IPS DF 6.9 (cell line): ENCODE data around the gene CDH24.
A peak's percentile ranks its signal among the peaks of the same experiment; 100 is the strongest.

Experiments used
- DNase-seq: peaks from one replicate; pipeline ENCODE4 v3.0.0-alpha.2; 2013; ENCODE audit warnings: low read depth, low spot score
- H3K27ac ChIP-seq: one replicate; pipeline ENCODE4 v1.5.1; 2013; ENCODE audit warnings: low read length, control low read depth
- H3K27me3 ChIP-seq: 2 replicates; pipeline ENCODE4 v1.6.1; 2013; ENCODE audit warnings: mild to moderate bottlenecking, low read length; ENCODE audit not compliant: control insufficient read depth, insufficient read depth
- H3K36me3 ChIP-seq: 2 replicates; pipeline ENCODE4 v1.6.1; 2013; ENCODE audit warnings: low read length; ENCODE audit not compliant: control insufficient read depth, insufficient read depth
- H3K4me1 ChIP-seq: 2 replicates; pipeline ENCODE4 v1.6.1; 2013; ENCODE audit warnings: low read length; ENCODE audit not compliant: control insufficient read depth, insufficient read depth
- H3K4me3 ChIP-seq: 2 replicates; pipeline ENCODE4 v1.5.1; 2013; ENCODE audit warnings: mild to moderate bottlenecking, low read length
- H3K9me3 ChIP-seq: 2 replicates; pipeline ENCODE4 v1.6.1; 2013; ENCODE audit warnings: low read length, inconsistent platforms; ENCODE audit not compliant: control insufficient read depth, insufficient read depth
- WGBS: extraction: QIAGEN DNeasy Blood & Tissue Kit; methylation state at CpG from one replicate; pipeline ENCODE4 v1.1.7; 2013; ENCODE audit warnings: mixed read lengths, missing lambda C conversion rate; ENCODE audit not compliant: insufficient read length, insufficient coverage; 5-methylcytosine and 5-hydroxymethylcytosine counted together

The CDH24 gene

DNA sequence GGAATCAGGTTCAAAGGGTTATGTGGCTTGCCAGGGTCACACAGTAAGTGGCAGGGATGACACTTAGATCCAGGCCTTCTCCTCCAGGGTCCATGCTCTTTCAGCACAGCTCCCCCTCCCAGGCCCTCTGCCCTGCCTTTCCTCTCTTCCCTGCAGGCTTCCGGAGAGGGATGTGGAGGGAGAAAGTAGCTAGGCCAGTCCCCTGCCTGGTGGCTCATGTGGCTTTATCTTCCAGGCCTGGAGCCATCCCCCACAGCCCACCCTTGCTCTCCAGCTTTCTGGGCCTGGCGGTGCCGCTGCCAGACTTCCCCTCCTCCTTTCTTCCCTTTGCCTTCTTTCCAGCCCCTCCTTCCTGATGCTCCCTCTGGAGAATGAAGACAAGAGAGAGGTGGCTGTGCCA, 13.6 kb downstream of the CDH24 start:
- no peak overlapping the region for H3K27ac ChIP-seq

DNA sequence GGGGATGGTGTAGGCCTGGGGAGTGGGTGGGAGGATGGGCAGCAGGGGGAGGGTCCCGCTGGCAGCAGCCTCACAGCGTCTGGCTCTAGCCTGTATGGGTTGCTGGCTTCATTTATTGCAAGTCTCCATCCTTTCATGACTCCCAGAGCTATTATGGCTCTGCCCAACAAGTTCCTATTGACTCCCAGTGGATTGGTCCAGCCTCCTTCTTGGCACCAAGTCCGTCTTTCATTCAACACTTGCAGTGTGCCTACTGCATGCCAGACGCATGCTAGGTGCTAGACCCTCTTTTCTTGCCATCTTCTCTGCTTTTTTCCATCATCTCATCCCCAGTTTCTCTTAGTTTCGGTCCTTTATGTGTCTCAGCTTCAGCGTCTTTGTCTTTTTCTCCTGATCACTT, 14.2 kb downstream of the CDH24 start:
- Histone ChIP-seq H3K9me3 (no peaks in the 10 kb centered on the region), H3K27me3 (no peaks in the 10 kb centered on the region), H3K4me1 (no peaks in the 10 kb centered on the region), H3K36me3 (no peaks in the 10 kb centered on the region), H3K27ac (no peak overlapping the region), H3K4me3 (no peak overlapping the region)
- no CpG with 5 or more reads among the region's 6 CpGs for WGBS
- DNase-seq: no peak

More for the DNA sequence above, 13.6 kb downstream of the CDH24 start:
- no peak for DNase-seq
- no CpG with 5 or more reads among the region's 3 CpGs for WGBS
- Histone ChIP-seq H3K27me3 (no peaks in the 10 kb centered on the region), H3K36me3 (no peaks in the 10 kb centered on the region), H3K9me3 (no peaks in the 10 kb centered on the region), H3K4me1 (no peaks in the 10 kb centered on the region), H3K4me3 (no peak overlapping the region)

DNA sequence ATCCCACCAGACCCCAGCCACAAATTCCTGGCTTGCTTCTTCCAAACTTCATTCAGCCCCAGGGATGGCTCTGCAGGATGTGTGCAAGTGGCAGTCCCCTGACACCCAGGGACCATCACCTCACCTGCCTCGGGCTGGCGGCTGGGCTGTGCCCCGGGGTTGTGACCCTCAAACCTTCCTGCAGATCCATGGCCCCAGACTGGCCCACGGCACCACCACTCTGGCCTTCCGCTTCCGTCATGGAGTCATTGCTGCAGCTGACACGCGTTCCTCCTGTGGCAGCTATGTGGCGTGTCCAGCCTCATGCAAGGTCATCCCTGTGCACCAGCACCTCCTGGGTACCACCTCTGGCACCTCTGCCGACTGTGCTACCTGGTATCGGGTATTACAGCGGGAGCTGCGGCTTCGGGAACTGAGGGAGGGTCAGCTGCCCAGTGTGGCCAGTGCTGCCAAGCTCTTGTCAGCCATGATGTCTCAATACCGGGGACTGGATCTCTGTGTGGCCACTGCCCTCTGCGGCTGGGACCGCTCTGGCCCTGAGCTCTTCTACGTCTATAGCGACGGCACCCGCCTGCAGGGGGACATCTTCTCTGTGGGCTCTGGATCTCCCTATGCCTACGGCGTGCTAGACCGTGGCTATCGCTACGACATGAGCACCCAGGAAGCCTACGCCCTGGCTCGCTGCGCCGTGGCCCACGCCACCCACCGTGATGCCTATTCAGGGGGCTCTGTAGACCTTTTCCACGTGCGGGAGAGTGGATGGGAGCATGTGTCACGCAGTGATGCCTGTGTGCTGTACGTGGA, 15.0 kb downstream of the CDH24 start, which contains the start of gene PSMB11:
TSS of gene PSMB11 (plus strand) at position 51 of the 804 bp plus-strand sequence. CDS start at position 65, 14 bp downstream.
- no peaks in the 10 kb centered on the region for H3K36me3 ChIP-seq
- no peaks in the 10 kb centered on the region for H3K27me3 ChIP-seq
- no peaks in the 10 kb centered on the region for H3K4me1 ChIP-seq
- H3K27ac ChIP-seq: no peak within 1 kb of the TSS
- H3K9me3 ChIP-seq: no peaks in the 10 kb centered on the region
- no peak for DNase-seq
- H3K4me3 ChIP-seq: no peak within 1 kb of the TSS
- no CpG with 5 or more reads among the region's 36 CpGs for WGBS

DNA sequence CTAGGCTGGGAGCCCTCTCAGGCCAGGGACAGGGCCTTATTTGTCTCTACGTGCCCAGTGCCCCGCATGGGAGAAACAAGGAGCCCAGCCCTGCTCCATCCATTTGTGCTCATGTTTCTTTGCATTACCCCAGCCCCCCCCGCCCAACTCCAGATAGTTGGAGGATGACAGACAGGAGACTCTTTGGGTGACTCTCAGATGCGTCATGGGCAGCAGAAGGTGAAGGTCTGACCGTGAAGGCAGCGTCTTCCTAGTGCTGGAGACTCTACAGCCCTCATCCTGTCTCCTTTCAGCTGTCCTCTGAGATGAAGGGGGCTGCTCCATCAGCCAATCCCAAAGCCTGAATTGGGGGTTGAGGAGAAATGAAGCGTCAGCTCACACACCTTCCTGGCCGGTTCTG, 15.6 kb downstream of the CDH24 start:
- H3K9me3 ChIP-seq: no peaks in the 10 kb centered on the region
- WGBS: no CpG with 5 or more reads among the region's 8 CpGs
- H3K27me3 ChIP-seq: no peaks in the 10 kb centered on the region
- DNase-seq: no peak
- H3K36me3 ChIP-seq: no peaks in the 10 kb centered on the region
- no peaks in the 10 kb centered on the region for H3K4me1 ChIP-seq
- H3K27ac ChIP-seq: no peak overlapping the region
- no peak overlapping the region for H3K4me3 ChIP-seq

DNA sequence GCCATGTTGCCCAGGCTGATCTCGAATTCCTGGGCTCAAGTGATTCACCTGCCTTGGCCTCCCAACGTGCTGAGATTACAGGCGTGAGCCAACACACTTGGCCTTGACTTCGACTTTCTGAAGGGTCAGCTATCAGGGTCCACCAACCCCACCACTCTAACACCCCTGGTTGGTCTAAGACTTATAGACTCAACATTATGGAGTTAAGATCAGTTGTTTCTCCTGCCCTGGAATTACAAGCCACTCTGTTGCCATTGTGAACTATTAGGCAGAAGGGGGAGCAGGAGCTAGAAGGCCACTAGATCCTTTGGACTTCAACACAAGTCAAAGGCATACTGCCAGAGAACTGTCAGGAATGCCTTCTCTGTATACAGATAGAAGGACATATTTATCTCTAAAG, 17.2 kb downstream of the CDH24 start:
- Histone ChIP-seq H3K4me1 (no peaks in the 10 kb centered on the region; the same call in 1 of the 2 replicates), H3K9me3 (no peaks in the 10 kb centered on the region), H3K4me3 (no peak overlapping the region), H3K36me3 (no peaks in the 10 kb centered on the region), H3K27me3 (no peaks in the 10 kb centered on the region), H3K27ac (no peak overlapping the region)
- WGBS: no CpG with 5 or more reads among the region's 4 CpGs
- DNase-seq: no peak

DNA sequence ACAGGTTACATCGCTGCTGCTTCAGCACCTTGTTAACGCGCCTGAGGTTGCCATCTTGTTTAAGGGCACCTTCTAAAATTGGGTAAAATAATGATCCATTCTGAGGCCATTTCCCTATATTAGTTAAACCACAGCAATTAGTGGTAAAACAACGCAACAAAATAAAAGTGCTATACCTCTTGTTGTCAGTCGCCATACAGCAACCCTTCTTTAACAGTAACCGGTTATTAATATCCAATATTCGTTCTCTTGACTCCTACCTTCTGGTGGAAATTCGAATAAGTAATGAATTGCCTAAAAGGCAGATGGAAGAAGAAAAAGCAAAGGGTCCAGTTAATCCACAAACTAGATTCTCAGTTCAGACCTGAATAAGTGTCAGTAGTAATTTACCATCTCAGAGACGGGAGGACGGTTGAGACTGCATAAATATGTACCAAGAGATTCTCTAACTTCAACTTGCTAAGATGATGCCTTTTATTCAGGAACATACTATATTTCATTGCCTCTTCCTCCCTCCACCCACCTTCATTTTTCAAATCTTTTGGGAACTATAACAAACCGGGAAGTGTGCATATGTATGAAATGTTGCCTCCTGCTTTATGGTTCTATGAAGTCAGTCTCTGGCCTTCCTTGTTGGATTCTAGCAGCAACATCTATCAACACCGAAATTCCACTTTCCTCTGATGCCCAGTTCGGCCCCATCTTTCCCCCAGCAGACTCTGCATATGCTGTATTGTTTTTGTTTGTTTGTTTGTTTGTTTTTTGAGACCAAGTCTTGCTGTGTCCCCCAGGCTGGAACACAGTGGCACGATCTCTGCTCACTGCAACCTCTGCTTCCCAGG, 21.8 kb downstream of the CDH24 start:
- DNase-seq: no peak
- Histone ChIP-seq H3K4me1 (no peaks in the 10 kb centered on the region; the same call in 1 of the 2 replicates), H3K27me3 (no peaks in the 10 kb centered on the region), H3K27ac (no peak overlapping the region), H3K9me3 (no peaks in the 10 kb centered on the region), H3K4me3 (peak overlapping the region; percentile 95; the same call in 1 of the 2 replicates), H3K36me3 (peaks cover 6% of the 10 kb centered on the region; the same call in 1 of the 2 replicates)
- no CpG with 5 or more reads among the region's 14 CpGs for whole genome bisulfite sequencing

DNA sequence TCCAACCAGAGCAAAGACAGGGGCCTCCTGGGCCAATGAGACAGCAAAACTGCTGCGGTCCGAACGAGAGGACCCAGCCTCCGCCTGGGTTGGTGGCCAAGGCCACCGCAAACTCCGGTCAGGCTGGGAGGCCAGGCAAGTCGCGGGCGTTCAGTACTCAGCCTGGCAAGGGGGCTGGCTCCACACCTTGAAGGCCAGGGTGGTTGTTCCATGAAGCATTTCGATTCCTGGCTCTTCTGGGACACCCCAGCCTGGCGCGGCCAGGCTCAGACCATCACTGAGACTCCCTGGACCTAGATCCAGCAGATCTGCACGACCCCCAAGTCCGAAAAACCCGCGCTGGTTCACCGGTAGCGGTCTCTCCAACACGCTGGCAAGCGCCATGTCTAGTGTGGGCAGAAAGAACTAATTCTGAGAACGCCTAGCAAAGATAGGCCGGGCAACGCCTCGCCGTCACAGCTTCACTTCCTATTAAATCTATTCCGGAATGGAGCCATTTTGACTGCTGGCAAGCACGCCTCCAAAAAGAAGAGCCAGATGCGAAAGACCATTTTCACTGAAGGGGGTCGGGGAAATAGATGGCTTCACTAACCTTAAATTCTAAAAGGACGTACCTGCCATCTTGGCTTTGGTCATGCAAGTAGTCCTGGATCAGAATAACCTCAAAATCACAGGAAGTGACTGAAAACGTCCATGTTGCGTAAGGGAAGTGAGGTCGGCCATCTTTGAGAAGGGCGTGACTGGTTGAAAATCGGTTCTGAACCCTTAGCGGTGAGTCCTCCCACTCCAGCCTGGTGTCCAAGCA, 22.6 kb downstream of the CDH24 start, which contains the start of gene PSMB5:
TSS of gene PSMB5 (minus strand) at position 403 of the 805 bp plus-strand sequence. CDS start at position 384, 19 bp downstream.
- Histone ChIP-seq H3K9me3 (no peaks in the 10 kb centered on the region), H3K27ac (no peak within 1 kb of the TSS), H3K27me3 (no peaks in the 10 kb centered on the region), H3K4me1 (no peaks in the 10 kb centered on the region; the same call in 1 of the 2 replicates), H3K36me3 (peaks cover 6% of the 10 kb centered on the region; the same call in 1 of the 2 replicates), H3K4me3 (peak within 1 kb of the TSS; percentile 95)
- WGBS: no CpG with 5 or more reads among the region's 36 CpGs
- peak; percentile 97 for DNase-seq

DNA sequence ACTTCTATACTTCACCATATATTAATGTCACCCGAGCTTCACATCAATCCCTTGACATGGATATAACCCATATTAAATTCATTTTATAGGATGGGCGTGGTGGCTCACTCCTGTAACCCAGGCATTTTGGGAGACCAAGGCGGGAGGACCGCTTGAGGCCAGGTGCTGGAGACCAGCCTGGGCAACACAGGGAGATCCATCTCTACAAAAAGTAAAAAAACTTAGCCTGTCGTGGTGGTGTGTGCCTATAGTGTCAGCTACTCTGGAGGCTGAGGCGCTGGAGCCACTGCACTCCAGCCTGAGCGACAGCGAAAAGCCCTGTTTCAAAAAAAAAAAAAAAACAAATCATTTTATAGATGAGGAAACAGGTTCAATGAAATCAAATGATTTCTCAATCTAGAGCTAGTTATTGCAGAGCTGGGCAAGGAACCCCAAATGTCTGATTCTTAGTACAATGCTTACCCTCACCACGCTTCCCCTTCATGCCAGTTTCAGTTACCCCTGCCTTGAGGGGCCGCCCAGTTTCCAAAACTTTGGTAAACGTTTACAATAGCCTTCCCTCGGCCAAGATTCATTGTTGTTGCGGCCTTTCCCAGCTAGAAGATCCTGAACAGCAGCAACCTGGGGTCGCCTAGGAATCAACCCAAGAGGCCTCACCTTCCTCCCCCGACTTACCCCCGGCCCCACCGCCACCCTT, 23.4 kb downstream of the CDH24 start:
- Histone ChIP-seq H3K9me3 (no peaks in the 10 kb centered on the region), H3K4me1 (no peaks in the 10 kb centered on the region; the same call in 1 of the 2 replicates), H3K36me3 (peaks cover 9% of the 10 kb centered on the region; the same call in 1 of the 2 replicates), H3K27me3 (no peaks in the 10 kb centered on the region), H3K4me3 (peak overlapping the region; percentile 95; the same call in 1 of the 2 replicates), H3K27ac (no peak overlapping the region)
- WGBS: 100% methylated on average over 1 of the region's 17 CpGs
- no peak for DNase-seq

DNA sequence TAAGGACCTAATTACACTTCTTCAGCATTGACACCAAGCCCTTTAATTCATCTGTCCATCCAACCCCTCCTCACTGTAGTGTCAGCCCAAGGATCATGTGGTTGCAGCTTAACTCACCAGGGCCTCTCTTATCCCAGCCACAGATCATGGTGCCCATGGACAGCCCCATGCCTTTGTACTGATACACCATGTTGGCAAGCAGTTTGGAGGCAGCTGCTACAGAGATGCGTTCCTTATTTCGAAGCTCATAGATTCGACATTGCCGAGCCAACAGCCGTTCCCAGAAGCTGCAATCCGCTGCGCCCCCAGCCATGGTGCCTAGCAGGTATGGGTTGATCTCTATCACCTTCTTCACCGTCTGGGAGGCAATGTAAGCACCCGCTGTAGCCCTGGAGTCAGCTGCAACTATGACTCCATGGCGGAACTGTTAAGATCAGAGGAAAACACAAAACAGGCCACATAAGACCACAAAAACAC, 24.0 kb downstream of the CDH24 start:
- H3K27me3 ChIP-seq: no peaks in the 10 kb centered on the region
- no peaks in the 10 kb centered on the region for H3K9me3 ChIP-seq
- H3K4me3 ChIP-seq: no peak overlapping the region
- DNase-seq: no peak
- H3K4me1 ChIP-seq: no peaks in the 10 kb centered on the region; the same call in 1 of the 2 replicates
- H3K27ac ChIP-seq: no peak overlapping the region
- no CpG with 5 or more reads among the region's 10 CpGs for WGBS
- H3K36me3 ChIP-seq: peaks cover 12% of the 10 kb centered on the region; the same call in 1 of the 2 replicates
